ENCODE results near the gene PLIN1.

PLIN1 gene

DNA sequence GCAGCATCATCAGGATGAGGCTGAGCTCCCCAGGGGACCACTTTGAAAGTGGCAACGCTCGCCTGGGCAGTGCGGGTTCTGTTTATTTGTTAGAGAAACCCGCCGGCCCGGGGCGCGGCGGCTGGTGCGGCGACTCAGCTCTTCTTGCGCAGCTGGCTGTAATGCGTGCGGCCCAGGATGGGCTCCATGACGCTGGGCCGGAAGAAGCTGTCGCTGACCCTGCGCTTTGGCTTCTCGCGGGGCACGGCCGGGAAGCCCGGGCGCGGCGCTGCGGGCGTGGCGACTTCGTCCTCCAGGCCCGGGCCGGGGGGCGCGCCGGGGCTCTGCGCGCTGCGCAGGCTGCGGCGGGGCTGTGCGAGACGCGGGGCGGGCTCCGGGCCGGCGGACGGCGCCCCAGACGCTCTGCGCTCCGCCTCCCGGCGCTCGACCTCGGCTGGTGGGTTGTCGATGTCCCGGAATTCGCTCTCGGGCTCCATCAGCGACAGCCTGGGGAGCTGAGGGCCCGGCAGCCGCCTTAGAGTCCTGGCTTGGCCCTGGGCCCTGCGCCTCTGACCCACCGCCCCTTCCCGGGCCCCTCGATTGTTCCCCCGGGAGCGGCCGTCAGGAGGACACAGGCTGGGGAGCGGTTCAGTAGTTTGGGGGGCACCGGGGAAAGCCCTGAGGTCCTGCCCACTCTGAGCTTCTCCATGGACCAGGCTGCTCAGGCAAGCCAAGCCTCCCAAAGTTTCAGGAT, 13.6 kb downstream of the PLIN1 start:
- Histone ChIP-seq H3K9ac (ENCODE audit: low read depth, low read length) (no peak overlapping the region), H3K4me3 (ENCODE audit: low read depth, low read length) (peak overlapping the region; percentile 55), H3K36me3 (ENCODE audit: control insufficient read depth, insufficient read depth, low read length) (no peaks in the 10 kb centered on the region), H3K27ac (ENCODE audit: low read depth, low read length) (no peak overlapping the region), H3K27me3 (ENCODE audit: control insufficient read depth, insufficient read depth, low read length) (peaks cover 21% of the 10 kb centered on the region), H3K4me1 (ENCODE audit: control insufficient read depth, insufficient read depth, low read length) (peaks cover 11% of the 10 kb centered on the region; the same call in 1 of the 2 replicates), H3K9me3 (ENCODE audit: control insufficient read depth, insufficient read depth, low read length) (no peaks in the 10 kb centered on the region)

DNA sequence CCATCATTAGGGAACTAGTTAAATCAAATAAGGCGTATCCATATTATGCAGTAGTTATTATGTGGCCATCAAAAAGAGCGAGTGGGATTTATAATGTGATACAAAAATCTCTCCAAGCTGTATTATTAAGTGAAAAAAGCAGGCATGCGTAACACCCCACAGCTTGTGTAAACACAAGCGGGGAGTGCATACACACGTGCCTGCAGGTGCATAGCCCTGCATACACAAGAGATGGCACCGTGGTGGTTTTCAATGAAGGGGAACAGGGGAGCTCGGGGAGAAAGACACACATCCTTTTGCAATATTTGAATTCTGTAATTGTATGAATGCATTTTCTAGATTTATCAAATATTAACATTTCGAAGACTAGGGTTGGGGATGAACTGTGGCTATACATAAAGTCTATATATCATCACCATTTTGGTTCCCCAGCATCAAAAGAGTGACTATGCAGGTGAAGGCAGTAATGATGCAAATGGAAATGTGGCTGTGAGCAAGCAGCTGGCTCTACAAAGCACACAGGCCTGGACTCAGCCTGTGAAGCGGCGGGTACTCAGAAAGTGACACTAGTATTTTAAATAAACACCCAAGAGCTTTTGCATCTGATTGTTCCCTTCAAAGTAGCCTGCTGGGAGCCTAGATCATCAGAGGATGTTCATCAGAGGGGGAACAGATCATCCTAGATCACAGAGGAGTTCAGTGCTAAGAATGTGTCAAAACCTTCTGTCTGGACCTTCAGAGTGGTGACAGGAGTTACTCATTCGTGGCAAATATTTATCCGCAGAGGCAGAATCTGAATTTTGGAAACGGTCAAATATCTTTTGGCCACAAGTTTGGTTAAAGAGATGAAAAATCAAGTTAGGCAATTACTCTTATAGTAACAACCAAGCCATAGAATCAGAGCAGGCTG, 14.5 kb downstream of the PLIN1 start:
- Histone ChIP-seq H3K4me1 (ENCODE audit: control insufficient read depth, insufficient read depth, low read length) (peaks cover 11% of the 10 kb centered on the region; the same call in 1 of the 2 replicates), H3K9ac (ENCODE audit: low read depth, low read length) (no peak overlapping the region), H3K4me3 (ENCODE audit: low read depth, low read length) (peak overlapping the region; percentile 55), H3K27ac (ENCODE audit: low read depth, low read length) (no peak overlapping the region), H3K36me3 (ENCODE audit: control insufficient read depth, insufficient read depth, low read length) (no peaks in the 10 kb centered on the region), H3K27me3 (ENCODE audit: control insufficient read depth, insufficient read depth, low read length) (peaks cover 20% of the 10 kb centered on the region), H3K9me3 (ENCODE audit: control insufficient read depth, insufficient read depth, low read length) (no peaks in the 10 kb centered on the region)

DNA sequence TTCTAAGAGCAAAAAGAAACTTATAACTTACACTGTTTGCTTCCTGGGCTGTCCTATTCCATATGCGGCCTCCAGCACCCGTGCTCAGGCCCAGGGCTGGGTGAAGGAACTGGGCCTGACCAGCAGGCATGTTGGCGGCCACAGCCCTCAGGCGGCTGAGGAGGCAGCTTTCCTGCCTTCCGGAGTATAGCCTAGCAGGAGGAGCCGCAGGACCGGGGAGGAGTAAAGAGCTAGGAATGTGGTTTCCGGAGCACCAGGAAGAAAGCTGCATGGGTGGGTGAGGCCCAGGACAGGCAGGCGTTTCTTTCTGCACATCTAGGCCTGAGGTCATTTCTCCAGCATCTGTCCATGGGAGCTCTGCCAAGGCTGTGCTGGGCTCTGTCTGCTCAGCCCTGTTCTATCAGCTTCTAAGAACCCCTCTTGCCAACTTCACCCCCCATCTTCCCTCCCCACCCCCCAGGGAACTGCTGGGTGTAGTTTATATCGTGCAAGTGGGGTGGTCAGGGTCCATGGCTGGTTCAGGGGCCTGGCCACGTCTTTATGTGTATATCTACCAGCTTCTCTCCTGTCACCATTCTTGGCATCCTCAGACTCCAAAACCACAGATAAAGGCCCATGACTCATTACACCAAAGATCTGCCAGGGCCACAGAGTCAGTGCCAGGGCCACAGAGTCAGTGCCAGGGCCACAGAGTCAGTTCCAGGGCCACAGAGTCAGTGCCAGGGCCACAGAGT, 16.1 kb downstream of the PLIN1 start:
- Histone ChIP-seq H3K36me3 (ENCODE audit: control insufficient read depth, insufficient read depth, low read length) (no peaks in the 10 kb centered on the region), H3K4me3 (ENCODE audit: low read depth, low read length) (no peak overlapping the region), H3K27ac (ENCODE audit: low read depth, low read length) (no peak overlapping the region), H3K9ac (ENCODE audit: low read depth, low read length) (no peak overlapping the region), H3K9me3 (ENCODE audit: control insufficient read depth, insufficient read depth, low read length) (no peaks in the 10 kb centered on the region), H3K27me3 (ENCODE audit: control insufficient read depth, insufficient read depth, low read length) (peaks cover 20% of the 10 kb centered on the region), H3K4me1 (ENCODE audit: control insufficient read depth, insufficient read depth, low read length) (peaks cover 11% of the 10 kb centered on the region; the same call in 1 of the 2 replicates)

DNA sequence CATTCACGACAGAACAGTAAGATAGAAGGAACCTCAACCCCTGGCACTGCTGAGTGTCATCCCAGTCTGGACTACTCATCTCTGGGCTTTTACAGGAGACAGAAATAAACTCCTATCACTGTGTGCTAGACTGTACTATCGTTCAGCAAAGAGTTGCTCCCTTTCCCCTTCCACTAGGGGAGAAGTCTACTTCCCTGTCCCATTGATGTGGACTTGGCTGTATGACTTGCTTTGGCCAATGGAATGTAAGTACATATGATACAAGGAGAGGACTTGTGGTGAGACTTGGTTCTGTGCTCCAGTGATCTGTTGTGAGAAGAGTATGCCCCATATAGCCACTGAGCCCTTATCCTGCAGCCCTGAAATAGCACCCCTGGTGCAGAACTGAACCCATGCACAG, 18.6 kb downstream of the PLIN1 start:
- H3K36me3 ChIP-seq (ENCODE audit: control insufficient read depth, insufficient read depth, low read length), result no peaks in the 10 kb centered on the region
- no peaks in the 10 kb centered on the region for H3K9me3 ChIP-seq (ENCODE audit: control insufficient read depth, insufficient read depth, low read length)
- no peak overlapping the region for H3K27ac ChIP-seq (ENCODE audit: low read depth, low read length)
- H3K9ac ChIP-seq (ENCODE audit: low read depth, low read length), result no peak overlapping the region
- no peak overlapping the region for H3K4me3 ChIP-seq (ENCODE audit: low read depth, low read length)
- peaks cover 13% of the 10 kb centered on the region for H3K27me3 ChIP-seq (ENCODE audit: control insufficient read depth, insufficient read depth, low read length)
- H3K4me1 ChIP-seq (ENCODE audit: control insufficient read depth, insufficient read depth, low read length), result peaks cover 7% of the 10 kb centered on the region; the same call in 1 of the 2 replicates

DNA sequence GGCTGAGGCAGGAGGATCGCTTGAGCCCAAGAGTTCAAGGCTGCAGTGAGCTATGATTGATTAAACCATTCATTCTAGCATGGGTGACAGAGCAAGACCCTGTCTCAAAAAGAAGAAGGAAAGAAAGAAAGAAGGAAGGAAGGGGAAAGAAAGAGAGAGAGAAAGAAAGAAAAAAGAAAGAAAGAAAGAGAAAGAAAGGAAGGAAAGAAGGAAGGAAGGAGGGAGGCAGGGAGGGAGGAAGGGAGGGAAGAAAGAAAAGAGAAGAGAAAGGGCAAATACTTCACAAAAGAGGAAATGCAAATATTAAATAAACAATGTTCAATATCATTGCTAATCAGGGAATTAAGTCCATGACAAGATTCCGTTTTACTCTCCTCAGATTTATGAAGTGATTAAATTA, 19.9 kb downstream of the PLIN1 start:
- H3K9ac ChIP-seq (ENCODE audit: low read depth, low read length), result no peak overlapping the region
- H3K9me3 ChIP-seq (ENCODE audit: control insufficient read depth, insufficient read depth, low read length), result no peaks in the 10 kb centered on the region
- no peak overlapping the region for H3K27ac ChIP-seq (ENCODE audit: low read depth, low read length)
- H3K27me3 ChIP-seq (ENCODE audit: control insufficient read depth, insufficient read depth, low read length), result peaks cover 2% of the 10 kb centered on the region
- no peaks in the 10 kb centered on the region for H3K36me3 ChIP-seq (ENCODE audit: control insufficient read depth, insufficient read depth, low read length)
- peaks cover 3% of the 10 kb centered on the region; the same call in 1 of the 2 replicates for H3K4me1 ChIP-seq (ENCODE audit: control insufficient read depth, insufficient read depth, low read length)
- H3K4me3 ChIP-seq (ENCODE audit: low read depth, low read length), result no peak overlapping the region

DNA sequence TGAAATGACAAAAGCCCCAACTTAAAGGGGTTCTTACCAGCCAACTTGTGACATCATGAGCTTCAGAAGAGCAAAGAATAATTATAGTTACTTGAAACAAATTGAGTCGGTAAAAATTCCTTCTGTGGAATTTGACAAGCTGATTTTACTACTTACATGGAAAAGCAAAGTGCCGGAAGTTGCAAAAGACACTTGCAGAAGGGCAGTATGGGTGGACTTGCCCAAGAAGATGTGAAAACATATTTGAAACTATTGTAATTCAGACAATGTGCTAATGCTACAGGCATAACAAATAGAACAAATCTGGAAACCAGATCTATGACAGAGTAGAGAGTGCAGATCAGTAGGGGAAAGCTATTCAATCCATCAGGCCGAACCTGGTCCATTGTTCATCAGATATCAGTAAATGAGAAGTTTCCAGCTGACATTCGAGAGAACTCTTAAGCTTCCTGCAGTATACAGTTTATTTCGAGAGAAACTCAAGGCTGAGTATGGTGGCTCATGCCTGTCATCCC, 21.4 kb downstream of the PLIN1 start:
- H3K4me1 ChIP-seq (ENCODE audit: control insufficient read depth, insufficient read depth, low read length), result peaks cover 4% of the 10 kb centered on the region; the same call in 1 of the 2 replicates
- no peak overlapping the region for H3K27ac ChIP-seq (ENCODE audit: low read depth, low read length)
- H3K27me3 ChIP-seq (ENCODE audit: control insufficient read depth, insufficient read depth, low read length), result no peaks in the 10 kb centered on the region
- no peaks in the 10 kb centered on the region for H3K9me3 ChIP-seq (ENCODE audit: control insufficient read depth, insufficient read depth, low read length)
- H3K36me3 ChIP-seq (ENCODE audit: control insufficient read depth, insufficient read depth, low read length), result no peaks in the 10 kb centered on the region
- no peak overlapping the region for H3K9ac ChIP-seq (ENCODE audit: low read depth, low read length)
- no peak overlapping the region for H3K4me3 ChIP-seq (ENCODE audit: low read depth, low read length)

DNA sequence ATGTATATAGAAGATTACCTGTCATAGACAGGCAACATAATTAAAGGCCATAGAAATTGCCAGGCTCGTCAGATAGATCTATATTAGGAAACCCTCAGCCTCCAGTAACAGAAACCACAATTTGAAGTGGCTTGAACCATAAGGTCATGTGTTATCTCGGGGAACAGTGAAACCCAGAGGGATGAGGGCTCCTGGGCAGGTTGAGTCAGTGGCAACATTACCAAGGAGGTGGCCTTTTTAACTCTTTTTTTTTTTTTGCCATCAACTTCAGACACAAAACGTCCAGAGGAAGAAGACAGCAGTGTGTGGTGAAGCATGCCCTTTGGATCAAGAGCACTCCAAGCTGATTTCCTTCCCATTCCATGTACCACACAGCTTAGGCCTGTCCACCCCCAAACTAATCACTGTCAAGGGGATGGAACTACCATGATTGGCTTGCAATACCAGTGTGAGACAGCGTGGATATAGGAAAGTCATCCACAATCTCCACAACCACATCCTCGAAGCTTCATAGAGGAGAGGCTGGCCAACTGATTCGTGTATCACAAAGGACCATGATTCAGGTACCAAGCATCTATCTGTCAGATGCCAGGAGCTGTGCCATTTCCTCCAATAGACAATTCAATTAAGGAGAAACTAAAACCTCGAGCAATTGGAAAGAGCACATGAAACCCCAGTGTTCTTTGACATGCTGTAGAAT, 22.9 kb downstream of the PLIN1 start:
- Histone ChIP-seq H3K9me3 (ENCODE audit: control insufficient read depth, insufficient read depth, low read length) (no peaks in the 10 kb centered on the region), H3K27me3 (ENCODE audit: control insufficient read depth, insufficient read depth, low read length) (no peaks in the 10 kb centered on the region), H3K4me3 (ENCODE audit: low read depth, low read length) (no peak overlapping the region), H3K9ac (ENCODE audit: low read depth, low read length) (no peak overlapping the region), H3K36me3 (ENCODE audit: control insufficient read depth, insufficient read depth, low read length) (peaks cover 7% of the 10 kb centered on the region; the same call in 1 of the 2 replicates), H3K4me1 (ENCODE audit: control insufficient read depth, insufficient read depth, low read length) (peaks cover 4% of the 10 kb centered on the region; the same call in 1 of the 2 replicates), H3K27ac (ENCODE audit: low read depth, low read length) (no peak overlapping the region)

DNA sequence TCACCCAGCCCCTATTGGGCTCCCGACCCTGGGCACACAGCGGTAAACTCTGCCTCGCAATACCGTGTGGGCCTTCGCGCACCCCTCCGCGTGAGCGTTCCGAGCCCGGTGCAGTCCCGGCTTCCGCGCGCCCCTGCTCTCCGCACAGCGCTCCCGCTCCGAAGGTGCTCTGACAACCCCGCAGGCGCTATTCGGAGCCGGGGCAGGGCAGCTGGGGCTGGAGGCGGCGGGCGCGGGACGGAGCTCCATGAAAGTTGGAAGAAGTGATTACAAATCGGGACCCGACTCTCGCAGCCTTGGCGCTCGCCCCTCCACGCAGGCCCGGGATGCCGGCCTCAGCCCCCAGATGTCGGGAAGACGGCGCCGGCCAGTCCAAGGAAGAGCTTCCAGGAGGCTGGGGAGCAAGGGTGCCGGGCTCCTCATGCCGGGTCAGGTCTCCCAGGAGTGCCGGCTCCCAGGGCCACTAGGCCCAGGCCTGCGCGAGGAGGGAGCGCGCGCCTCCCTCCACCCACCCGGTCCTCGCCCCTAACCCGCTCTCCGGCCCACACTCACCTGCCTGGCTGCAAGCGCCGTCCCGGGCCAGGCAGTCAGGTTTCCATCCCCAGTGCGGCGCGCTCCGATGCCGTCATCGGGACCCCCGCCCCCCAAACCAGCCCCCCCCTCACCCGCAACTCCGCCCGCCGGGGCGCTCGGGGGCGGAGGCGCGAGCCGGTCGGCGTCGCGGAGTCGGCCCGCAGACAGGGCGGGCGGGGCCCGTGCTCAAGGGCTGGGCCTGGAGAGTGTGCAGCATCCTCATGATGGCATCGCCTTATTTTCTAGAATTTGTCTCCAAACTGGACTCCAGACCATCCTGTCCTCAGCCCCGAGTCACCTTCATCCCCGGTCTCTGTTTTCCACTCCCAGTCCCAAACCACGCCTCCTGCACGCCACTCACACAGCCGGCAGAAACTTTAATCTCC, 24.0 kb downstream of the PLIN1 start, which contains the start of gene KIF7:
Gene KIF7, minus strand, starts transcription at position 621 of the 959 bp plus-strand sequence. CDS start 2,537 bp downstream, outside the sequence.
- peak within 1 kb of the TSS; percentile 94 for H3K4me3 ChIP-seq (ENCODE audit: low read depth, low read length)
- H3K36me3 ChIP-seq (ENCODE audit: control insufficient read depth, insufficient read depth, low read length), result peaks cover 7% of the 10 kb centered on the region; the same call in 1 of the 2 replicates
- H3K9ac ChIP-seq (ENCODE audit: low read depth, low read length), result peak within 1 kb of the TSS; percentile 57; the same call in 1 of the 2 replicates
- H3K27me3 ChIP-seq (ENCODE audit: control insufficient read depth, insufficient read depth, low read length), result no peaks in the 10 kb centered on the region
- H3K4me1 ChIP-seq (ENCODE audit: control insufficient read depth, insufficient read depth, low read length), result peaks cover 4% of the 10 kb centered on the region; the same call in 1 of the 2 replicates
- H3K27ac ChIP-seq (ENCODE audit: low read depth, low read length), result no peak within 1 kb of the TSS
- no peaks in the 10 kb centered on the region for H3K9me3 ChIP-seq (ENCODE audit: control insufficient read depth, insufficient read depth, low read length)

DNA sequence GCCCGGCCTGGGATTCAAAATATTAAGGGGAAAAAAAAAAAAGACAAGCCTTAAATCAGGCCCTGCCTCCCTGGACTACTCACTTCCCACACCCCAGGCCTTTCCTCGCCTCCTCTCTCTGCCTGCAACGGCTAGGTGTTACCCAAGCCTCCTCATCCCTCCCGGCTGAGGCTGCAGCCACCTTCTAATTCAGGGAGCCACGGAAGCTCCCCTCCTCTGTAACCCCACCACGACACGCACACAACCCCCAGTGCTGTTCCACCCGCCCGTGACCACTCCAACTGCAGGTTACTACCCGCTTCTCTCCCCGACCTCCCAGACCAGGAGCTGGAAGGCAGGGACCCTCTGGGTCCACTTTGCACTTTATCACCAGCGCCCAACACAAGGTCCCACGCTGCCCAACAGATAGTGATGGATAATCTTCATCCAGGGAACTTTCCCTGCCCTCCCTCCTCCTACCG, 24.8 kb downstream of the PLIN1 start:
- Histone ChIP-seq H3K9ac (ENCODE audit: low read depth, low read length) (0 out of 2 replicates have a peak overlapping the region, but pooled peaks have one; percentile 57), H3K4me3 (ENCODE audit: low read depth, low read length) (peak overlapping the region; percentile 94), H3K27ac (ENCODE audit: low read depth, low read length) (no peak overlapping the region), H3K4me1 (ENCODE audit: control insufficient read depth, insufficient read depth, low read length) (peaks cover 4% of the 10 kb centered on the region; the same call in 1 of the 2 replicates), H3K36me3 (ENCODE audit: control insufficient read depth, insufficient read depth, low read length) (peaks cover 12% of the 10 kb centered on the region), H3K27me3 (ENCODE audit: control insufficient read depth, insufficient read depth, low read length) (no peaks in the 10 kb centered on the region), H3K9me3 (ENCODE audit: control insufficient read depth, insufficient read depth, low read length) (no peaks in the 10 kb centered on the region)

Data from HUES48 (cell line).